Measurements from ENCODE around the gene DAPK1.
A peak's percentile ranks its signal among the peaks of the same experiment; 100 is the strongest.

Gene DAPK1

DNA sequence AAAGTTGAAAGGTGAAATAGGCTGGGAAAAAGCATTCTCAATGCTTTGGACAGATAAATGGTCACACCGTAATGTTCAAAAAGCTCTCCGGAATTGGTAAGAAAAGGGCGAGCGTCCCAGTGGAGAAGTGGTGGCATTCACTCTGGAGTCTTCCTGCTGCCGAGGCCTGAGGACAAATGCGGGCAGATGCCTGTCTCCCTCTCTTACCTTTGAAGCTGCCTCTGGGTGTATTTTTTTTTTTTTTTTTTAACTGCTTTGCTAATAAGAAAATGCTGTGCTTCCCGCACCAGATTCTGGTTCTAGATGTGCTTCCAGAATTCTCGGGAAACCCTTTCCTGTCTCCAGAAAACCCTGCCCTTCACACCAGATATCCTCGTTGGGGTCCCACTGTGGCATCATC is 203.8 kb downstream of the DAPK1 start:
- no peak for TF ChIP-seq PPARA (CRISPR knock-in tag; IDR thresholded peaks at IDR 0.05; ENCODE audit: borderline replicate concordance)
- TF ChIP-seq TCF4 (CRISPR knock-in tag; IDR thresholded peaks at IDR 0.05; ENCODE audit: borderline replicate concordance) = no peak
- TF ChIP-seq, protein P1, sequence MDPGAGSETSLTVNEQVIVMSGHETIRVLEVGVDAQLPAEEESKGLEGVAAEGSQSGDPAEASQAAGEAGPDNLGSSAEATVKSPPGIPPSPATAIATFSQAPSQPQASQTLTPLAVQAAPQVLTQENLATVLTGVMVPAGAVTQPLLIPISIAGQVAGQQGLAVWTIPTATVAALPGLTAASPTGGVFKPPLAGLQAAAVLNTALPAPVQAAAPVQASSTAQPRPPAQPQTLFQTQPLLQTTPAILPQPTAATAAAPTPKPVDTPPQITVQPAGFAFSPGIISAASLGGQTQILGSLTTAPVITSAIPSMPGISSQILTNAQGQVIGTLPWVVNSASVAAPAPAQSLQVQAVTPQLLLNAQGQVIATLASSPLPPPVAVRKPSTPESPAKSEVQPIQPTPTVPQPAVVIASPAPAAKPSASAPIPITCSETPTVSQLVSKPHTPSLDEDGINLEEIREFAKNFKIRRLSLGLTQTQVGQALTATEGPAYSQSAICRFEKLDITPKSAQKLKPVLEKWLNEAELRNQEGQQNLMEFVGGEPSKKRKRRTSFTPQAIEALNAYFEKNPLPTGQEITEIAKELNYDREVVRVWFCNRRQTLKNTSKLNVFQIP (CRISPR knock-in tag; IDR thresholded peaks at IDR 0.05; ENCODE audit: borderline replicate concordance, low read depth) = no peak
- no peak for TF ChIP-seq RARB (CRISPR knock-in tag; IDR thresholded peaks at IDR 0.05)

DNA sequence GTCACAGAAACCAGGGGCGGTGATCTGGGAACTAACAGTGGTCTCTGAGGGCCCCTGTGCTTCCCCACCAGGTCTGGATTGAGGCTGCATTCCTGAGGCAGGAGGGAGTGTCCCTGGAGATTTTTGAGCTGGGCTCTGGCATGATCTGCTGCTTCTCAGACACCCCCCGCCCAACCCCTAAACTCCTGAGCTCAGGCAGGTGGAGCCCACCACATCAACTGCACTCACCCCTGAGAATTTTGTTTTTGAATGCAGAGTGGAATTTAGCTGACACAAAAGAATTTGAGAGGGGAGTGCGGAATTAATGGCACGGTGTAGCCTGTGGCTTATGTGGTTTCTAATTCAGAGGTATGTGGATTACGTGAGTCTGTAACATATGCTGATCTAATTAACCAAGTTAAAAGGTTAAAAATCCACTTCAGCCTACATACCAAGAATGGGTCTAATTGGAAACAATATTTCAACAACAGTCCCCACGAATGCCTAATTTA is 204.3 kb downstream of the DAPK1 start:
- peak; percentile 85 for ATAC-seq

More for the DNA sequence above, 203.8 kb downstream of the DAPK1 start:
- no peak for ATAC-seq

DNA sequence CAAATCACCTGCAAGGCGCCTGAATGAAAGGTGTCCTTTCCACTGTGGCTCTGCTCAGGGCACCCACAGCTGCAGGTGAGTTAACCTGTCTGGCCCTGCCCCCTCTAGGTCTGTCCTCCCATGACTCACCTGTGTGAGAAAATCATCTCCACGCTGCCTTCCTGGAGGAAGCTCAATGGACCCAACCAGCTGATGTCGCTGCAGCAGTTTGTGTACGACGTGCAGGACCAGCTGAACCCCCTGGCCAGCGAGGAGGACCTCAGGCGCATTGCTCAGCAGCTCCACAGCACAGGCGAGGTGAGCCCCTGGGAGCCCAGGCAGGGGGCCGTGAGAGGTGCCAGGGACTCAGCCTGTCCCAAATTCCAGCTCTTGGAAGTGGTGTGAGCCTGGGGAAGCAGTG is 205.3 kb downstream of the DAPK1 start:
- ATAC-seq = no peak
- no peak for TF ChIP-seq PPARA (CRISPR knock-in tag; IDR thresholded peaks at IDR 0.05; ENCODE audit: borderline replicate concordance)
- no peak for TF ChIP-seq ZNF70 (CRISPR knock-in tag; IDR thresholded peaks at IDR 0.05)
- TF ChIP-seq GLIS3 (CRISPR knock-in tag; IDR thresholded peaks at IDR 0.05) = no peak
- TF ChIP-seq, protein P2, sequence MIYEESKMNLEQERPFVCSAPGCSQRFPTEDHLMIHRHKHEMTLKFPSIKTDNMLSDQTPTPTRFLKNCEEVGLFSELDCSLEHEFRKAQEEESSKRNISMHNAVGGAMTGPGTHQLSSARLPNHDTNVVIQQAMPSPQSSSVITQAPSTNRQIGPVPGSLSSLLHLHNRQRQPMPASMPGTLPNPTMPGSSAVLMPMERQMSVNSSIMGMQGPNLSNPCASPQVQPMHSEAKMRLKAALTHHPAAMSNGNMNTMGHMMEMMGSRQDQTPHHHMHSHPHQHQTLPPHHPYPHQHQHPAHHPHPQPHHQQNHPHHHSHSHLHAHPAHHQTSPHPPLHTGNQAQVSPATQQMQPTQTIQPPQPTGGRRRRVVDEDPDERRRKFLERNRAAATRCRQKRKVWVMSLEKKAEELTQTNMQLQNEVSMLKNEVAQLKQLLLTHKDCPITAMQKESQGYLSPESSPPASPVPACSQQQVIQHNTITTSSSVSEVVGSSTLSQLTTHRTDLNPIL (CRISPR knock-in tag; IDR thresholded peaks at IDR 0.05; ENCODE audit: low read depth) = no peak
- no peak for TF ChIP-seq OSR1 (CRISPR knock-in tag; IDR thresholded peaks at IDR 0.05)
- no peak for TF ChIP-seq ISL1 (CRISPR knock-in tag; IDR thresholded peaks at IDR 0.05)
- no peak for TF ChIP-seq TOX (CRISPR knock-in tag; IDR thresholded peaks at IDR 0.05; ENCODE audit: borderline replicate concordance)
- TF ChIP-seq, protein P1 (CRISPR knock-in tag; IDR thresholded peaks at IDR 0.05; ENCODE audit: borderline replicate concordance, low read depth) = no peak
- no peak for TF ChIP-seq TCF4 (CRISPR knock-in tag; IDR thresholded peaks at IDR 0.05; ENCODE audit: borderline replicate concordance)
- TF ChIP-seq, protein P3, sequence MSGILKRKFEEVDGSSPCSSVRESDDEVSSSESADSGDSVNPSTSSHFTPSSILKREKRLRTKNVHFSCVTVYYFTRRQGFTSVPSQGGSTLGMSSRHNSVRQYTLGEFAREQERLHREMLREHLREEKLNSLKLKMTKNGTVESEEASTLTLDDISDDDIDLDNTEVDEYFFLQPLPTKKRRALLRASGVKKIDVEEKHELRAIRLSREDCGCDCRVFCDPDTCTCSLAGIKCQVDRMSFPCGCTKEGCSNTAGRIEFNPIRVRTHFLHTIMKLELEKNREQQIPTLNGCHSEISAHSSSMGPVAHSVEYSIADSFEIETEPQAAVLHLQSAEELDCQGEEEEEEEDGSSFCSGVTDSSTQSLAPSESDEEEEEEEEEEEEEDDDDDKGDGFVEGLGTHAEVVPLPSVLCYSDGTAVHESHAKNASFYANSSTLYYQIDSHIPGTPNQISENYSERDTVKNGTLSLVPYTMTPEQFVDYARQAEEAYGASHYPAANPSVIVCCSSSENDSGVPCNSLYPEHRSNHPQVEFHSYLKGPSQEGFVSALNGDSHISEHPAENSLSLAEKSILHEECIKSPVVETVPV (CRISPR knock-in tag; IDR thresholded peaks at IDR 0.05) = no peak
- no peak for TF ChIP-seq ZFP30 (CRISPR knock-in tag; IDR thresholded peaks at IDR 0.05)
- no peak for TF ChIP-seq ZNF565 (CRISPR knock-in tag; conservative IDR thresholded peaks at IDR 0.05; ENCODE audit: low read depth)
- TF ChIP-seq ESRRG (CRISPR knock-in tag; IDR thresholded peaks at IDR 0.05) = no peak
- TF ChIP-seq BACH2 (CRISPR knock-in tag; IDR thresholded peaks at IDR 0.05; ENCODE audit: borderline replicate concordance) = no peak

More for the DNA sequence above, 204.3 kb downstream of the DAPK1 start:
- TF ChIP-seq, protein P2 (CRISPR knock-in tag; IDR thresholded peaks at IDR 0.05; ENCODE audit: low read depth) = peak; percentile 90
- peak; percentile 84 for TF ChIP-seq ISL1 (CRISPR knock-in tag; IDR thresholded peaks at IDR 0.05)
- peak; percentile 46; the same call in 1 of the 2 replicates for TF ChIP-seq CSDC2 (CRISPR knock-in tag; IDR thresholded peaks at IDR 0.05)
- TF ChIP-seq GLIS3 (CRISPR knock-in tag; IDR thresholded peaks at IDR 0.05) = peak; percentile 78
- TF ChIP-seq, protein P3 (CRISPR knock-in tag; IDR thresholded peaks at IDR 0.05) = no peak

DNA sequence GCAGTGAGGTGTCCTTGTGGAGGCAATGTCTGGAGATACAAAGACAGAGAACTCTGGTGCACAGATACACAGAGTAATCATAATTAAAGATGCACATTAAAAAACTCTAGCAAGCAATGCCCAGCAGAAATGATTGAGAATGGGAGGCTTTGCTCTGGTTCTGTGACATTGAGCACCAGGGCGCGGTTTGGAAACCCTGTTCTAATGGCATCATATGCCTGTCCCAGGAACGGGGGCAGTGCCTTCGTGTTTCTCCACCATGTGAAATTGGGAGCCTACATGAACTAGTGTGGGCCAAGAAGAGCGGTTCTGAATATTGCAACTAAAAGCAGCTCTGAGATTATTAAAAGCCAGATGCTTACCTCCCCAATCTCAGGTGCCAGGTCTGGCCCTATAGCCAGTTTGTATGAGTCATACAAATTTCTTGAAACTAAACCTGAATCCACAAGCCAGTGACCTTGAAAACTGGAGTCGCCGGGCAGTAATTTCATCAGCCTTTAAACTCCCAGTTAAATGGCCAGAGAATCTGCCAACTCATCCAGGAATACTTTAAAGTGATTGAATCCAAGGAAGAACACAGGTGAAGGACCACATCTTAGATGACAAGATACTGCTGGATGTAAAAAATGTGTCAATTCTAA is 206.1 kb downstream of the DAPK1 start:
- TF ChIP-seq, protein P4, sequence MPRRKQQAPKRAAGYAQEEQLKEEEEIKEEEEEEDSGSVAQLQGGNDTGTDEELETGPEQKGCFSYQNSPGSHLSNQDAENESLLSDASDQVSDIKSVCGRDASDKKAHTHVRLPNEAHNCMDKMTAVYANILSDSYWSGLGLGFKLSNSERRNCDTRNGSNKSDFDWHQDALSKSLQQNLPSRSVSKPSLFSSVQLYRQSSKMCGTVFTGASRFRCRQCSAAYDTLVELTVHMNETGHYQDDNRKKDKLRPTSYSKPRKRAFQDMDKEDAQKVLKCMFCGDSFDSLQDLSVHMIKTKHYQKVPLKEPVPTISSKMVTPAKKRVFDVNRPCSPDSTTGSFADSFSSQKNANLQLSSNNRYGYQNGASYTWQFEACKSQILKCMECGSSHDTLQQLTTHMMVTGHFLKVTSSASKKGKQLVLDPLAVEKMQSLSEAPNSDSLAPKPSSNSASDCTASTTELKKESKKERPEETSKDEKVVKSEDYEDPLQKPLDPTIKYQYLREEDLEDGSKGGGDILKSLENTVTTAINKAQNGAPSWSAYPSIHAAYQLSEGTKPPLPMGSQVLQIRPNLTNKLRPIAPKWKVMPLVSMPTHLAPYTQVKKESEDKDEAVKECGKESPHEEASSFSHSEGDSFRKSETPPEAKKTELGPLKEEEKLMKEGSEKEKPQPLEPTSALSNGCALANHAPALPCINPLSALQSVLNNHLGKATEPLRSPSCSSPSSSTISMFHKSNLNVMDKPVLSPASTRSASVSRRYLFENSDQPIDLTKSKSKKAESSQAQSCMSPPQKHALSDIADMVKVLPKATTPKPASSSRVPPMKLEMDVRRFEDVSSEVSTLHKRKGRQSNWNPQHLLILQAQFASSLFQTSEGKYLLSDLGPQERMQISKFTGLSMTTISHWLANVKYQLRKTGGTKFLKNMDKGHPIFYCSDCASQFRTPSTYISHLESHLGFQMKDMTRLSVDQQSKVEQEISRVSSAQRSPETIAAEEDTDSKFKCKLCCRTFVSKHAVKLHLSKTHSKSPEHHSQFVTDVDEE (CRISPR knock-in tag; IDR thresholded peaks at IDR 0.05) = no peak
- ATAC-seq = no peak

Measured in SK-N-SH treated with all-trans-retinoic acid at 6 μM for 48 hours (cell line).